HFFc6 (cell line): ENCODE data around the gene SNRPA. TPM values are rescaled to one million over a fixed set of nuclear protein-coding genes. Genes with fewer than 3 reads are reported as not detected.
A peak's percentile ranks its signal among the peaks of the same experiment; 100 is the strongest.

Experiments used
- DNase-seq: peaks from one replicate; pipeline ENCODE4 v3.0.0-alpha.2; 2018
- H3K27ac Mint-ChIP-seq: 2 replicates; pipeline ENCODE4 v1.8.0; 2020; ENCODE audit warnings: mild to moderate bottlenecking, mixed read lengths
- H3K27me3 Mint-ChIP-seq: 2 replicates; pipeline ENCODE4 v1.8.0; 2021; ENCODE audit warnings: mild to moderate bottlenecking, moderate library complexity, mixed read lengths; ENCODE audit not compliant: insufficient read depth
- H3K36me3 Mint-ChIP-seq: 2 replicates; pipeline ENCODE4 v1.8.0; 2021; ENCODE audit warnings: low read depth, mixed read lengths
- H3K4me1 Mint-ChIP-seq: 2 replicates; pipeline ENCODE4 v1.8.0; 2020; ENCODE audit warnings: low read depth, mixed read lengths
- H3K4me3 Mint-ChIP-seq: 2 replicates; pipeline ENCODE4 v1.8.0; 2020; ENCODE audit warnings: mild to moderate bottlenecking, moderate library complexity, mixed read lengths
- H3K9me3 Mint-ChIP-seq: 2 replicates; pipeline ENCODE4 v1.8.0; 2020; ENCODE audit warnings: mild to moderate bottlenecking, mixed read lengths
- total RNA-seq, 6 experiments: library from RNA; stranded (reverse); fragmentation: NEBNext Ultra II Directional; extraction: Animal tissue kit (Norgen Biotek cat#: 25700); gene quantifications; 2 replicates in 1 of 6; 3 replicates in 5 of 6; pipeline ENCODE4 v1.2.3, GENCODE V29; 2021
- TF ChIP-seq, protein P1 (sequence below): fragments of 200-600 bp; sonication (generic); IDR thresholded peaks from 2 replicates; pipeline ENCODE4 v1.5.0; 2021; ENCODE audit warnings: antibody characterized with exemption, mild to moderate bottlenecking

The SNRPA gene
- total RNA-seq, 6 experiments from 2014 or later, result 87.8 to 120 (median 104) TPM

DNA sequence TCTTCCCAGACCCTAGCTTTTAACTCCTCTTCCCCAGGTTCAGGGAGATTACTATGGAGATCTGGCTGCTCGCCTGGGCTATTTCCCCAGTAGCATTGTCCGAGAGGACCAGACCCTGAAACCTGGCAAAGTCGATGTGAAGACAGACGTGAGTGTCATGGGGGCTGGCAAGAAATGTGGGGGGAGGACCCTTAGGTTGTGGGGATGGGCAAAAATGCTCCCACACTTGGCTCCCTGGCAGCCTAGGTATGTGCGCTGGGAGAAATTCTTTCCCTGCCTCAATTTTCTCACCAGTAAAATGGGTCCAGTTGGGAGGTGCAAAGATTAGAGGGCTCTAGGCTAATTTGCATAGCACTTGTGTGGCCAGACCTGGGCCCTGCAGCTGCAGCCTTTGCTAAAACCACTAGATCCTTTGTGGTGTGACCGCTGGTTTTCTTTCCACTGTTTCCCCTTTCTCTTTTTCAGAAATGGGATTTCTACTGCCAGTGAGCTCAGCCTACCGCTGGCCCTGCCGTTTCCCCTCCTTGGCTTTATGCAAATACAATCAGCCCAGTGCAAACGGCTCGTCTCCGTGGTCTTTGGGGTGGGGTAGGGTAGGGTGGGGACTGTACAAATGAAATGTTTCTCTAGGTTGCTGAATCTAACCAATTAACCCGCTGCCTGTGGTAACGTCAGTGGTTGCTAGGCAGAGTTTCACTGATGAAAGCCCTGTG is 26.1 kb downstream of the SNRPA start:
- Mint-ChIP-seq H3K36me3 (no peaks in the 10 kb centered on the region; the same call in 1 of the 2 replicates), H3K9me3 (no peaks in the 10 kb centered on the region), H3K4me3 (peak overlapping the region; percentile 91), H3K4me1 (peaks cover 21% of the 10 kb centered on the region), H3K27me3 (peaks cover 3% of the 10 kb centered on the region; the same call in 1 of the 2 replicates), H3K27ac (peak overlapping the region; percentile 91)
- DNase-seq, result peak; percentile 88
- TF ChIP-seq, protein P1, sequence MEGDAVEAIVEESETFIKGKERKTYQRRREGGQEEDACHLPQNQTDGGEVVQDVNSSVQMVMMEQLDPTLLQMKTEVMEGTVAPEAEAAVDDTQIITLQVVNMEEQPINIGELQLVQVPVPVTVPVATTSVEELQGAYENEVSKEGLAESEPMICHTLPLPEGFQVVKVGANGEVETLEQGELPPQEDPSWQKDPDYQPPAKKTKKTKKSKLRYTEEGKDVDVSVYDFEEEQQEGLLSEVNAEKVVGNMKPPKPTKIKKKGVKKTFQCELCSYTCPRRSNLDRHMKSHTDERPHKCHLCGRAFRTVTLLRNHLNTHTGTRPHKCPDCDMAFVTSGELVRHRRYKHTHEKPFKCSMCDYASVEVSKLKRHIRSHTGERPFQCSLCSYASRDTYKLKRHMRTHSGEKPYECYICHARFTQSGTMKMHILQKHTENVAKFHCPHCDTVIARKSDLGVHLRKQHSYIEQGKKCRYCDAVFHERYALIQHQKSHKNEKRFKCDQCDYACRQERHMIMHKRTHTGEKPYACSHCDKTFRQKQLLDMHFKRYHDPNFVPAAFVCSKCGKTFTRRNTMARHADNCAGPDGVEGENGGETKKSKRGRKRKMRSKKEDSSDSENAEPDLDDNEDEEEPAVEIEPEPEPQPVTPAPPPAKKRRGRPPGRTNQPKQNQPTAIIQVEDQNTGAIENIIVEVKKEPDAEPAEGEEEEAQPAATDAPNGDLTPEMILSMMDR, result 0 out of 2 replicates have a peak, but pooled peaks have one; percentile 7

DNA sequence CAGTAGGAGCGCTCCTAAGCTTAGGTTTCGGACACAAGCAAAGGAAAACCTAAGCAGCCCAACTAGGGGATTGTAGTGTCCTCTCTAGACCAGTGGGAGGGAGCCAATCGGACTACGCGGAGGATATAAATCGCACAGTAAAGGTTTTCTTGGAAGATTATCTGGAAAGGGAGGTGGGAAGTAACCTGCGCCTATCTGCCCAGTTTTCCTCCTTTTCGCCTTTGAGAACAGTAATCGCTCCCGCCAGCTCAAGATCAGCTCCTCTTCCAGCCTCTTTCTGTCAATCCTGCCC is 26.6 kb downstream of the SNRPA start:
- DNase-seq, result no peak
- Mint-ChIP-seq H3K27me3 (peaks cover 3% of the 10 kb centered on the region; the same call in 1 of the 2 replicates), H3K4me1 (peaks cover 21% of the 10 kb centered on the region), H3K27ac (peak overlapping the region; percentile 91), H3K9me3 (no peaks in the 10 kb centered on the region), H3K36me3 (no peaks in the 10 kb centered on the region), H3K4me3 (peak overlapping the region; percentile 91)
- TF ChIP-seq, protein P1, result 0 out of 2 replicates have a peak, but pooled peaks have one; percentile 4

DNA sequence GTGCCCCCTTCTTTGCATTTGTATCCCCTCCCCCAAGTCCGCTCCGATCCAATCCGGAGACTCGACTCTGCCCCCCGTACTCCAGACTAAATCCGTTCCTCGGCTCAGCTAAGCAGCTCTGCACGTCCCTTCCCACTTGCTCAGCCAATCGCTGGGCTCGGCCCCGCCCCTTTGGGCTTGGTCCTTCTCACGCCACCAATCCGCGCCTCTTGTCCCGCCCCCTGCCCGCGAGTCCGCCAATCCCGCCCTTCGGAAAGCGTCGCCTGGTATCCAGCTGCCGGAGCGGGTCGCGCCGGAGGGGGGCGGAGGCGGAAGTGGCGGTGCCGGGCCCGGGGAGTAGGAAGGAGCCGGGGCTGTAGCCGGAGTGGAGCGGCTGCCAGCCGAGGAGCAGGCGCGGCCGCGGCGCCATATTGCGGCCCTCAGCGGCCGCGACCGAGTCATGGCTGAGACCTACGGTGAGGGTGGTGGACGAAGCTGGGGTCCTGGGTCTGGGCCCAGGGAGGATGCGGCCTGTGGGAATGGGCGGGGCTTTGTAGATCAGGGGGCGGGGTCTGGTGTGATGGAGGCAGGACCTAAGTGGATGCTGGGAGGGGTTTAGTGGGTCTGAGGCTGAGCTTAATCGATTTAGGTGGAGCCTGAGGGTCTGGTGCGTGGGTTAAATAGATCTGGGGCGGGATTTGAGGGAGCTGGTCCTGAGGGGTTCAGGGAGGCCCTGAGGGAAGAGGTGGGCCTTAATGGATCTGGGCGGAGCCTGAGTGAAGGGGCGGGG is 27.1 kb downstream of the SNRPA start, which contains the start of gene RAB4B:
TSS of gene RAB4B (plus strand) at position 311 of the 769 bp plus-strand sequence. CDS start at position 440, 129 bp downstream.
- Mint-ChIP-seq H3K27ac (peak within 1 kb of the TSS; percentile 91), H3K36me3 (no peaks in the 10 kb centered on the region), H3K9me3 (no peaks in the 10 kb centered on the region), H3K4me1 (peaks cover 21% of the 10 kb centered on the region), H3K27me3 (peaks cover 3% of the 10 kb centered on the region; the same call in 1 of the 2 replicates), H3K4me3 (peak within 1 kb of the TSS; percentile 91)
- TF ChIP-seq, protein P1, result peak; percentile 17; the same call in 1 of the 2 replicates
- peak; percentile 99 for DNase-seq

DNA sequence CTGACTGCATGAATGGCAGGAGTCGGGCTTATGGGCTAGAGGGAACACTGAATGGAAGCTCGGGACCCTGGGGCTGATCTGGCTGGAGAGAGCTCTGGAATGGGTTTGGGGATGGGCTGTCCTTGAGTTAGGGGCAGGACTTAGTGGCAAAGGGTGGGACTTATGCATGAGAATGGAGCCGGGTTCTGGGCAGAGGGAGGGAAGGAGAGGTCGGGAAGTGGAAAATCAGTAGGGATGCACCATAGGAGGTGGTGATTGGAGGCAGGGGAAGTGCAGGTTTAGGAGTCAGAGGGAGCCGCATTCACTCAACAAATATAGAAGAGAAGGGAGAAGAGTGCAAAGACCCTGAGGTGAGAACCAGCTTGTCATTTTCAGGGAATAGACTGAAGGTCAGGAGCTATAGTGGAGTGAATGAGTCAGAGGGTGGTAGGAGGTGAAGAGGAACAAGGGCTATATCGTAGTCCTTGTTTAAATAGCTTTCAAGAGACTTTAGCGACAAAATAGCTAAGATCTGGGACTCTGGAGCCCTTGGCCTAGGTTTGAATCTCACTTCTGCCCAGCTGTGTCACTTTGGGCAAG is 27.8 kb downstream of the SNRPA start:
- Mint-ChIP-seq H3K9me3 (no peaks in the 10 kb centered on the region), H3K27me3 (peaks cover 3% of the 10 kb centered on the region; the same call in 1 of the 2 replicates), H3K36me3 (no peaks in the 10 kb centered on the region), H3K27ac (peak overlapping the region; percentile 91), H3K4me3 (peak overlapping the region; percentile 91), H3K4me1 (peaks cover 21% of the 10 kb centered on the region)
- TF ChIP-seq, protein P1, result no peak
- DNase-seq, result no peak

DNA sequence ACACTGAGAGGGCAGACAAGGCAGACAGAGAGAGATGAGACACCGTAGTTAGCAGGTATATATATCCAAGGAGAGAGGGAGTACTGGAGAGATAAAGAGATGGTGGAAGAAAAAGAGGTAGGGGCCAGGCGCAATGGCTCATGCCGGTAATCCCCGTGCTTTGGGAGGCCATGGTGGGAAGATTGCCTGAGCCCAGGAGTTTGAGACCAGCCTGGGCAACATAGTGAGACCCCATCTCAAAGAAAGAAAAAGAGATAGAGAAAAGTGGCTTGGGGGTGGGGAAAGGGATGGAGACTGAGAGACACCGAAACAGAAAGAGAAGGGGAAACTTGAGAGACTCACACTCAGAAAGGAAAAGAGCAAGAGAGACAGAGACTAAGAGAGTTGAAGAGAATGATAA is 29.6 kb downstream of the SNRPA start:
- Mint-ChIP-seq H3K9me3 (no peaks in the 10 kb centered on the region), H3K4me1 (peaks cover 21% of the 10 kb centered on the region), H3K4me3 (no peak overlapping the region), H3K27me3 (peaks cover 3% of the 10 kb centered on the region; the same call in 1 of the 2 replicates), H3K36me3 (no peaks in the 10 kb centered on the region), H3K27ac (no peak overlapping the region)
- TF ChIP-seq, protein P1, result no peak
- no peak for DNase-seq
